Posterior vena cava (tissue), 2 donors: ENCODE results near the gene ENTPD3. TPM values are rescaled to one million over a fixed set of nuclear protein-coding genes. Genes with fewer than 3 reads are reported as not detected.

Experiments
- DNase-seq: peaks from one replicate; pipeline ENCODE4 v3.0.0-alpha.2; 2020; ENCODE audit warnings: low spot score
- intact Hi-C, 2 donors: fragments of 100-400 bp; cut with DNase I; formaldehyde crosslinking; loops; one replicate each; pipeline versions ENCODE4 v1.14.1 to v1.14.2; 2022 to 2023
- total RNA-seq, 2 donors: library from RNA; stranded (reverse); fragmentation: NEBNext Ultra II Directional; extraction: Animal tissue kit (Norgen Biotek cat#: 25700); gene quantifications; one replicate each; pipeline ENCODE4 v1.2.1, GENCODE V29; 2021
- donor health status: DM: yes; HTN: yes; CAD: no.
- donor health status: DM: yes; HTN: yes; CAD: no.

The ENTPD3 gene
- total RNA-seq, 2 donors from 2014 or later = 1.1 to 1.9 TPM

DNA sequence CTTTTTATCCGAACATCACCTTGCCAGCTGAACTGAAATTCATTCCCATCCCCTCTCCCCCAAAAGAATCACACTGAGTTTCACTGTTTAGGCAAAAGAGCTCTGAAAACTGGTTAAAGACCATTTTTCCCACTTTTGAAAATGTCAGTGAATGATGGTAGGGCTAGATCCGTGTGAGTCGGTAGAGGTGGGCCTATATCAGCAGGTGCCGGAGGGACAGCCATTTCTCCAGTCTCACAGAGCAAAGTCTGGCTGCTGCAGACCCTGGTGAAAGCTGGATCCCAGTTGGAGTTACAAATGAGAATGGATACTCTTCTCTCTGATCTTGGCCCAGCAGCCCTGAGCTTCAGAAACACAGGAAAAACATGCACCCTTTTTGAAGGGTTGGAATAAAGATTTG, 10.9 kb downstream of the ENTPD3 start:
- DNase-seq = no peak
- intact Hi-C loops = no loop called here

DNA sequence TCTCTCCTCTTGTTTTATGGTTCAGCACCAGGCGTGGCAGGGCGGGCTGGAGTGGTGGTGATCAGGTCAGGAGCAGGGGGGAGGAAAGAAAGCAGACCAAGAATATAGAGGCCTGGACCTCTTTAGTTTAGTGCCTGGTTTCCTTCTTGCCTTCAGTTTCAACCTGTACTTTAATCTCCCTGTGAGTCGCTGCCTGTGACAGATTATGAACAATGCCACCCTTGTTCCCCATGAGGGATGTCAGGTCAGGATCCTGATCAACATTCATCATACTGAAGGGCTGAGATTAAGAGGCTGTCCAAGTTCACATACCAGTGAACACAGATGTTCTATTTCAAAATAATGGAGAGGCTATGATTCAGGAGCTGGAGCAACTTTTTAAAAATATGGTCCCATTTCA, 11.4 kb downstream of the ENTPD3 start:
- no peak for DNase-seq
- intact Hi-C loops = no loop called here

DNA sequence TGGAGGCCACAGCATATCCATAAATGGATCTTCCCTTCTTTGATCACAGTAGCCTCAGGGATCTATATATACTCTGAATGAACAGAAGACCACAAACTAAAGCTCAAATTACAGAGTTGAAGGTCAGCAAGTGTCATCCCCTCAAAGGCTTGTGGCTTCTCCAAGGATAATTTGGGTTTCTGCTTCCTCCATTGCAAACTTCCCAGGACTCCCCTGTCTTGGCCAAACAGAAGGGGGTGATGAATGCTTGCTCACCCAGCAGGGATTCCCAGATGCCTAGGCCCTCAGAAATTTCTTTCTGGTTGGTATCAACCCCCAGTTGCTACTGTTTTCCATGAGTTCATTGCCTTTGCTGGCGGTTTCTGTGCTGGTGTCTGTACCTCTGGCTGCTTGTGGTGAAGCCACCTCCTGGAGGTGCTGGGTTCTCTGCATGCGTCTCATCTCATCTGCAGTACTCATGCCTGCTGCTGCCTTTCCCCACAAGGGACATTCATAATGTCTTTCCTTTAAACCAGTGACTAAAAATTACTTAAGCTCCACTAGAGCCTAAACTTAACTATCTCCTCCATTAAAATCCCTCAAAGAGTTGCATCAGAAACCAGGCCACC, 17.7 kb downstream of the ENTPD3 start:
- no peak for DNase-seq
- intact Hi-C loops = no loop called here

DNA sequence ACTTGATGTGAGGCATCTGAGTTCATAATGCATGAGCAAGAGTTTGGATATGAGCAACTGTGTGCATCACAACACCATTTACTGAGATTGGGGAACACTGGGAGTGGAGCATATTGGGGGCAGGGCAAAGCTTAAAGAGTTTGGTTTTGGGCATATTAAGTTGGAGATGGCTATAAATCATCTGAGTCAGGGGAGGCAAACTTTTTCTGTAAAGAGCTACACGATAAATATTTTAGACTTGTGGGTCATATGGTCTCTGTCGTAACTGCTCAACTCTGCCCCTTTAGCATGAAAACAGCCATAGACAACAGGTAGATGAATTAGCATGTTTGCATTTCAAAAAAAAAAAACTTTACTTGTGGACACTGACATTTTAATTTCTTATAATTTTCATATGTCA, 20.0 kb downstream of the ENTPD3 start:
- DNase-seq = no peak
- intact Hi-C loops = no loop called here

DNA sequence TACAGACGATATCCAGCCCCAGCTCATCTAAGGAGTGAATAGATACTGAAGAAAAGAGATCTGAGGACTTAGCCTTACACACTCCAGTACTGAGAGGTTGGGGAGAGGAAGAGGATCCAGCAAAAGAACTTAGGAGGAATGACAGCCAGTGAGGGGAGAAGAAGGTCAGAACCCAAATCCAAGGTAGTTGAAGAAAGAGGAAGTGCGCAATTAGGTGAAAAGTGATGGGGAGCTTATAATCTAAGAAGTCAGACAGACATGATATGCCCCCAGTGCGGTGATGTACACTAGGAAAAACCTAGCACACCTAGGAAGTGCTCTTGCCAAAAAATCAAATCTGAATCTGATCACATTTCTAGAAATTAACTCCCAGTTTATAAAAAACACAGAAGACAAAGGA, 20.6 kb downstream of the ENTPD3 start:
- no peak for DNase-seq
- intact Hi-C loops = no loop called here

DNA sequence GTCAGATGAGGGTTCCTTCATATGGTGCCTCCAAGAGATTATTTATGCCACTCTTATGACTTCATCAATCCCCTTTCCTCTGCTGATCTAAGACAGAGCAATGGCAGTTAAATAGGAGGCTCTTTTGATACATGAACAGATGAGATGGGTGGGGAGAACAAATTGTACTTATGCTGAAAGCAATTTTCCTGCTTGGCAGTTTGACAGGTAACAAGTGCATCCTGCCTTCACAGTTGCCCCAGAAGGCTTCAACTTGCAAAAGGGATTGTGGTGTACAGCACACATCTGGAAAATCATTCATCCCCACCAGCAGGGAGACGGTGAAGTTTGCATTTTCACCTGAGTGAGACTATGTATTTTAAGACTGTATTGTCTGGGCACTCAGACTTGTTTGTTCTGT, 27.3 kb downstream of the ENTPD3 start:
- DNase-seq = no peak
- intact Hi-C loops = no loop called here

DNA sequence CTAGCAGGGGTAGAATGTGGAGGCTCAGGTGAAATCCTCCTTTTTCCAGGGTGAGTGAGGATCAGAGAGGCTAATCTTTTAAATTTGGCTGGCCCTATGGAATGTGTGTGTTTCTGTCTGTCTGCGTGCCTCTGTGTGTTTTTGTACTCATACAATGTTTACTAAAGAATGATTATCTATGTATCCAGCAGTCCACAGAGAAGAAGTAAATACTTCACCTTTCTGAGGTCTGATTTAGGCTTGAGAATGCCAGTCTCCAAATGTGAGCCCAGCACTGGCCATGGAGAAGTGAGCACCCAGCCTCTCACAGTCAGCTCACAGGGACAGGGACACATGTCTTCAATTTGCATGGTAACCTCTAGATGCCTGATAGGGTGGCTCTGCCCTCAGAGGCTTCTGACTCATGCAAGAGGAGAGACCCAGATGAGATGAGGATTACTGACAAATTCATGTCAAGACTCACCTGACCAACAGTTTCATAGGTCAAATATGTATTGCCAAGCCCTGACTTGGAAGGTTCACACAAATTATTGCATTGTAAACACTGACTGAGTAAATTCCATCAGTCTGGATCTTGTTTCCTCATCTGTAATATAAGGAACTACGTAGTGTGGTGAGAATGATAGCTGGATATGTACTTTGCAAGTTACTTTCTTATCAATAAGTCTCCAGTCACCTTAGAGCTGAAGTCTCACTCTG, 31.0 kb downstream of the ENTPD3 start:
- intact Hi-C loops = no loop called here

DNA sequence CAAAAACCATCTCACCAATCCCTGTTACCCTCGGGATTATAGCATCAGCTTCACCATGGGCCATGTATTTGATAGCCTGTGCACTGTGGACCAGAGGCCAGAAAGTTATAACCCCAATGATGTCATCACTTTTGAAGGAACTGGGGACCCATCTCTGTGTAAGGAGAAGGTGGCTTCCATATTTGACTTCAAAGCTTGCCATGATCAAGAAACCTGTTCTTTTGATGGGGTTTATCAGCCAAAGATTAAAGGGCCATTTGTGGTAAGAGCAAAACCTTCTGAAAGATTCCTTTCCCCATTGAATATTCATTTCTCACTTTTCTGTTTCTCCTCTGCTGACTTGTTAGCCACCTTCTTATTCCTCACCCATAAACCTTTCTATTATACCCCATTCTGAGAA, 35.9 kb downstream of the ENTPD3 start:
- intact Hi-C loops = no loop called here
- DNase-seq = no peak

More for the DNA sequence above, 31.0 kb downstream of the ENTPD3 start:
- DNase-seq = no peak

DNA sequence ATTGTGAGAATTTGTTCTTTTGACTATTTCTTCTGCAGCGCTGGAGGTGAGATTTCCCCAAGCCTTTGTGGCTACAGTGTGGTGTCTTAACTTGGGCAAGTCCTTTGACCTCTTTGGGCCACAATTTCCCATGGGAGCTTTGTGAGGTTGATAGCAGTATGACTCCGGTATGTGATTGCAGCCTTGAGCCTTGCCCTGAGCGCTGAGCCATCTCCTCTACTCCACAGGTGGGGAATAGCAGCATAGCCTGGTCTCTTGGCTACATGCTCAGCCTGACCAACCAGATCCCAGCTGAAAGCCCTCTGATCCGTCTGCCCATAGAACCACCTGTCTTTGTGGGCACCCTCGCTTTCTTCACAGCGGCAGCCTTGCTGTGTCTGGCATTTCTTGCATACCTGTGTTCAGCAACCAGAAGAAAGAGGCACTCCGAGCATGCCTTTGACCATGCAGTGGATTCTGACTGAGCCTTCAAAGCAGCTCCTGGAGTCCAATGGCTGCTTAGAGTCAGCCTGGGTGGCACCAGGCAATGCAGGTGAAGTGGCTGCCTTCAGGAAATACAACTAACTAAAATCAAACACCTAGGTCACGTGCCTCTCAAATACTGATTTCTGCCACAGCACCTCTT, 40.2 kb downstream of the ENTPD3 start:
- no peak for DNase-seq
- intact Hi-C loops = no loop called here

DNA sequence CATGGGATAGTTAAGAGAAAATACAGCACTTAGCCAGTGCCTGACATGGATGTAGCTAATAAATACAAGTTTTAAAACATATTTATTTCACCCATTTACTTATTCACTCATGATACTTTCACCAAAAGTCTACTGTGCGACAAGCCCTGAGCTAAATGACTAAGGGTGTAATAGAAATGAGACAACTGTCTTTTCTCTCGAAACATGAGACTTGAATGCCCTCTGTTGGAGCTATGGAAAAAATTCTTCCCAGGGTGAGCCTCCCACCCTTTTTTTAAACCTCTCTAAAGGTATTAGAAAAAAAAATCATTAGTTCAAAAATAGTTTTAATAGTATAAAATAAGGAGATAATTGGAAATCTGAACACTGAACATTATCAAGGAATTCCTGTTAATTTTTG, 45.8 kb downstream of the ENTPD3 start:
- no peak for DNase-seq
- intact Hi-C loops = no loop called here

DNA sequence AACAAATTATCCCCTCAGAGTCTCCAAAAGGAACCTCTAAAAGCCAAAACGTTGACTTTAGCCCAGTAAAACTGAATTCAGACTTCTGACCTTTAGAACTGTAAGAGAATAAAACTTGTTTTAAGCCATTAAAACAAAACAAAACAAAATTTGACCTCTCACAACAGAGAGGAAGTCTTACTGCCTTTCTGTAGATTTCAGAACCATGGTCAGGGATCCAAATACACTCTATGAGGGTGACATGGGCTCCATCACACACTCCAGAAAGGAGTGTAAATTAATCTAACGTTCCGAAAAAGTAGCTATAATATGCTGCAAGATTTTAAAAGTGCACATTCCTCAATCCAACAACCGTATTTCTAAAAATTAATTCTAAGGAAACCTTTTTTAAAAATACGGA, 50.9 kb downstream of the ENTPD3 start:
- no peak for DNase-seq
- intact Hi-C loops = no loop called here

DNA sequence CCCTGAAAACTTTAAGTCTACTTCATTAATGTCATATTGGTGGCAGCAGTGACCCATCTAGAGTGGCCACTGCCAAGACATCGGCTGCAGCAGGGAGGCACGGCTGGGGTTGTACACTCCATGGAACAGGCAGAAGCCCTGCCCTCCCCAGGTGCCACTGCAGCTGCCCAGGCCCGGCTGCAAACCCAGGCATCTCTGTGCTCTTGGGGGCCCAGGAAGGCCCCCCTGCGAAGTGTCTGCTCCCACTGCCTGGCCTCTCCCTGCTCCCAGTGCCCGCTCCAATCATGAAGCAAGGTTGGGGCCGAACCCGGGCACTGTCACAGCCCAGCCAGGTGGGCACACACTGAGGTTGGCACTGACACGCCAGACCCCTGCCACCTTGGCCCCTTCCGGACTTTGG, 58.1 kb downstream of the ENTPD3 start:
- intact Hi-C loops = no loop called here
- DNase-seq = no peak

DNA sequence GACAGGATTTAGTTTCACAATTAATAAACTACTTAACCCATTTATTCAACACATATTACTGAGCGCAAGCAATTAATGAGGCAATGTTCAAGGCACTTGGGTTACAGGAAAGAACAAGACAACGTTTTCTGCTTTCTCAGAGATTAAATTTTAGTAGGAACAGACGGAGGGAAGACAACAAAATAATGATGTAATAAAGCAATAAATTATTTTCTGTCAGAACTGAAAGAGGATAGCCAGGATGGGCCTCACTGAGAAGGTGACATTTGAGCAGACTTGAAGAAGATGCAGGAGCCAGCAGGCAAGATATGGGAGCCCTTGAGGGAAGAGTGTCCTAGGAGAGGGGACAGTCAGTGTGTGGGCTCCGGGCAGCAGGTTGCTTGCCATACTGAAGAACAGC, 58.9 kb downstream of the ENTPD3 start:
- intact Hi-C loops = no loop called here
- DNase-seq = no peak

DNA sequence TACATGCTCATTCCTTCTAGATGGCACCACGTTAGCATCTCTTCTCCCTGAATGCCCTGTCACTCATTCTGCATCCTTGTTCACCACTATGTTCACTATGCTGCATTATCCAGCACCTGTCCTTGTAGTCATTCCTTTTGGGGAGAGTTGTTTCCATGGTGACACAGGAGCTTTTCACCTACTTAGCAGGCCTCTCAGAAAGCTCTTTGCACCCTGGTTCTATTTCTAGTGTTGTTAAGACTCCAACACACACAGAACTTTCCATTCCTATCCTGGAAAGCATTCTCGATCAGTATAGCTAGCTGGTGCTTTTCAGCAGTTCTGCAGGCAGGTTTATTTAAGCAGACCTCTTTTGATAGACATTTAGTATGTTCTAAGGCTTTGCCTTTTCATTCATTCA, 63.5 kb downstream of the ENTPD3 start:
- DNase-seq = no peak
- intact Hi-C loops = loop anchor here in 1 of 2 donors (10.0 kb wide), 1 partner anchor 74 kb away; the partner anchor contains the start of gene ZNF621

DNA sequence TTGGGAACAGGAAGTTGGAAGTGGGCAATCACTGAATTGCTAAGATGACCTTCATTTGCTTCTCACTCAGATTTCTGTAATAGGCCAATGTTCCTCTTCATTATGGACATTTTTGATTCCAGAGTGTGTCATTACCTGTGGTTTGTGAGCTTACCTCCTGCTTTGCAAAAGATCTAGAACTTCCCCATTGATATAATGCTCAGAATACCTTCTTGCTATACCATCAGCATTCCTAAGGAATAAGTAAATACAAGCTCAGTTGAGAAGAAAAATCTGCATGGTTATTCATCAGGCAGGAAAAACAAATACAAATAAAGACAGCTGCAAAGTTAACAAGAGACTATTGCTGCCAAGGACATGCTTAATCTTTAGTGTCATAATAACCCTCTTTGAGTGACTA, 64.6 kb downstream of the ENTPD3 start:
- no peak for DNase-seq
- intact Hi-C loops = loop anchor here in 1 of 2 donors (10.0 kb wide), 1 partner anchor 73 kb away; the partner anchor contains the start of gene ZNF621

DNA sequence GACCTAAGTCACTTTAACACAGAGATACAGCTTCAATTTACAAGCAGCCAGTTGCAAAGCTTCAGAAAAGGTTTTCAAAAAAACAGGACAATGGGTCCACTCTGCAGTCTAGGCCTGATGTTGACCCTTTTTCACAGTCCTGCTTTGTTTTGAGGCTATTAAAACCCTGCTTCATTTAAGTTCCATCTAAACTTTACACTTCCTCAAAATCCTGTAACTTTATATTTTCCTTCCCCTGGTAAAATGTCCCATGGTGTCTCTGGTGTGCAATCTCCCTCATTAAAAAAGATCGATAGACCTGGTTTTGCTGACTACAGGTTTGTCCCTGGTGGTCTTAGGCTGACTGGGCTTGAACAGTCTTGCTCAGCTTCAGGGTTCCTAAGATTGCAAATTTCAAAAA, 65.1 kb downstream of the ENTPD3 start:
- no peak for DNase-seq
- intact Hi-C loops = loop anchor here in 1 of 2 donors (10.0 kb wide), 1 partner anchor 73 kb away; the partner anchor contains the start of gene ZNF621

DNA sequence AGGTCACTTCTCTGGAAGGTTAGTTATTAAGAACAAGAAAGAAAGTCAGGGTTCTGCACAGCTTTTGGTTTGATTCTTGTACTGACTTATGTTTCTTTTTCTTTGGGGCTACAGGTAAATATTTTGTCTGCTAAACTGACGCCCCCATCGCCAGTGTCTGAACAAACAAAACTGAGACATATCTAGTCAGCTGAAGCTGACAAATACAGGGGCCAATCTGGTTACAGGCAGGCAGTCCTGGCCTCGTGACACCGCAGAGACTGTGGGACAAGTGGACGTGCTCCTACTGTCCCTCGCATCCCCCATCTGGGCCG, 65.5 kb downstream of the ENTPD3 start:
- intact Hi-C loops = loop anchor here in 1 of 2 donors (10.0 kb wide), 1 partner anchor 72 kb away; the partner anchor contains the start of gene ZNF621
- no peak for DNase-seq

DNA sequence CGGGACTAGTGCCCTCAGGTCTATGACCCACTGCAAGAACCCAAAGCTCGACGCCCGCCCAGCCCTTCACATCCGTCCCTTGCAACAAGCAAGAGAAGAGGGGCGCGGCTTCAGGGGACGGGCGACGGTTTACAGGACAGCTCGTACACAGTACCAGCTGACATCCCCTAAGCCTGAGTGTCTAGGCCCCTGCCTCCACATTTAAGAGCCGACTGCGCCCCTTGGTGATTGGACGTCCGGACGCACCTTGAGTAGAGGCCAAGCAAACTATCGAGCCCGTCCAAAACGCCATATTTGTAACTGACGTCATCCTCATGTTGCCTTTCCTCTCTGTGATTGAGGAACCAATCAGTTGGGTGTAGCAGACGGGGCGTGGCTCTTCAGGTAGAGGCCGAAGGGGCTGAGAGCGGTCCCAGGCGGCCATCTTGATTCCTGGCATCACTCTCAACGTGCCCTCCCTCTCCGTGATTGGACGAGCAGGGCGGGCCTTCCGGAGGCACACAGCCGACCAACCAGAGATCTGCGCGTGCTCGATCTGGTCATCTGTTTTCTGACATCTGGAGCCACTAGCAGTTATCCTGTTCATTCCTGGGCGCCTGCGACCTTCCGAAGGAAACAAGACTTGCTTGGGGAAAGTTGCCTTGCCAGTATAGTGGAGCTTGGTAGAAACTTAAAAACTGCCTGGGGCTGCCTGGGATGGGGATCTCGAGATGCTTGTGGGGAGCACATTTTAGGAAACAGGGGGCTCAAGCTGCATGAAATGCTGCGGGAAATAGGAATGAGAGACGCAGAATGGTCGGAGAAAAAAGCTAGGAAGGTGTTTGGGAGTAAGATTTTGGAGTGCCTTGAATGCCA, 66.1 kb downstream of the ENTPD3 start:
- intact Hi-C loops = loop anchor here in 1 of 2 donors (10.0 kb wide), 1 partner anchor 72 kb away; the partner anchor contains the start of gene ZNF621
- peak; percentile 99 for DNase-seq

DNA sequence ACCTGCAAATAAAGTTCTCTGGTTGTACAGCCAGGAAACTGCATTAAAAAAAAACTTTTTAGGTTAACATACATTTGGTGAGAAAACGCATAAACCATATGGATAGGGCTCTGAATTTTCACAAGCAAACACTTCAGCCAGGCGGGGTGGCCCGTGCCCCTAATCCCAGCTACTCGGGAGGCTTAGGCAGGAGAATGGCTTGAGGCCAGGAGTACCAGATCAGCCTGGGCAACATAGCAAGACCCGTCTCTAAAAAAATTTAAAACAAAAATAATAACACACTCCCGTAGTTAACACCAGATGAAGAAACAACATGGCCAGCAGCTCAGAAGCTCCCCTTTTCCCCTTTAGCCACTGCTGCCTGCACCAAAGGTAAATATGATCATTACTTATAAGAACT, 66.9 kb downstream of the ENTPD3 start:
- intact Hi-C loops = loop anchor here in 1 of 2 donors (10.0 kb wide), 1 partner anchor 71 kb away; the partner anchor contains the start of gene ZNF621
- no peak for DNase-seq

DNA sequence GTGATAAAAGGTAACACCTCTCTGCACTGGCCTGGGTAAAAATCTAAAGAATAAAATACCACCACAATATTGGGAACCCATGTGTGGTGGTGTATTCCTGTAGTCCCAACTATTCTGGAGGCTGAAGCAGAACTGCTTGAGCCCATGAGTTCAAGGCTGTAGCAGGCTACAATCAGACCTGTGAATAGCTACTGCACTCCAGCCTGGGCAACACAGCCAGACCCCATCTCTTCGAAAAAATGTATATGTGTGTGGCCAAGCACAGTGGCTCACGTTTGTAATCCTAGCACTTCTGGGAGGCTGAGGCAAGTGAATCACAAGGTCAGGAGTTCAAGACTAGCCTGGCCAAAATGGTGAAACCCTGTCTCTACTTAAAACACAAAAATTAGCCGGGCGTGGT, 68.3 kb downstream of the ENTPD3 start:
- no peak for DNase-seq
- intact Hi-C loops = loop anchor here in 1 of 2 donors (10.0 kb wide), 1 partner anchor 69 kb away; the partner anchor contains the start of gene ZNF621
